Mesendoderm (in vitro differentiated cells): ENCODE results near the gene WDHD1.
"Not testable (repeated sequence)": the region's sequence is repeated elsewhere in the genome, so short reads cannot be mapped to it uniquely, and the experiment has no call there.

Source experiments
- DNase-seq: peaks from one replicate; pipeline ENCODE4 v3.0.0; 2013
- H2AK5ac ChIP-seq: 2 replicates; pipeline ENCODE4 v1.6.1; 2013; ENCODE audit warnings: low read length, inconsistent platforms
- H2BK120ac ChIP-seq: 2 replicates; pipeline ENCODE4 v1.6.1; 2013; ENCODE audit warnings: low read depth, mild to moderate bottlenecking, low read length, moderate library complexity, mixed read lengths
- H2BK15ac ChIP-seq: replicated peaks from 2 replicates; pipeline ENCODE4 v1.6.1; 2013; ENCODE audit warnings: low read depth, mild to moderate bottlenecking, moderate library complexity
- H2BK5ac ChIP-seq: 2 replicates; pipeline ENCODE4 v1.6.1; 2013; ENCODE audit warnings: low read length, inconsistent platforms
- H3K18ac ChIP-seq: 2 replicates; pipeline ENCODE4 v1.6.1; 2013; ENCODE audit warnings: mild to moderate bottlenecking, low read length, mixed read lengths
- H3K23ac ChIP-seq: one replicate; pipeline ENCODE4 v1.6.1; 2013; ENCODE audit warnings: low read length
- H3K27ac ChIP-seq: 2 replicates; pipeline ENCODE4 v1.5.1; 2013; ENCODE audit warnings: low read depth, mild to moderate bottlenecking, inconsistent platforms, low read length, moderate library complexity
- H3K27me3 ChIP-seq: 2 replicates; pipeline ENCODE4 v1.6.1; 2013; ENCODE audit warnings: low read length, control low read depth, mild to moderate bottlenecking, inconsistent platforms; ENCODE audit not compliant: insufficient read depth, poor library complexity
- H3K36me3 ChIP-seq: 2 replicates; pipeline ENCODE4 v1.6.1; 2013; ENCODE audit warnings: low read length, inconsistent platforms; ENCODE audit not compliant: control insufficient read depth, insufficient read depth
- H3K4ac ChIP-seq: one replicate; pipeline ENCODE4 v1.6.1; 2013; ENCODE audit warnings: low read depth, mild to moderate bottlenecking, low read length, moderate library complexity
- H3K4me1 ChIP-seq: 2 replicates; pipeline ENCODE4 v1.6.1; 2013; ENCODE audit warnings: low read depth, low read length, inconsistent platforms; ENCODE audit not compliant: control insufficient read depth
- H3K4me2 ChIP-seq: 2 replicates; pipeline ENCODE4 v1.6.1; 2013; ENCODE audit warnings: low read length
- H3K4me3 ChIP-seq: 2 replicates; pipeline ENCODE4 v1.5.1; 2013; ENCODE audit warnings: mild to moderate bottlenecking, low read length
- H3K56ac ChIP-seq: one replicate; pipeline ENCODE4 v1.6.1; 2013; ENCODE audit warnings: low read length
- H3K79me1 ChIP-seq: 2 replicates; pipeline ENCODE4 v1.6.1; 2013; ENCODE audit warnings: low read length, inconsistent platforms
- H3K79me2 ChIP-seq: 2 replicates; pipeline ENCODE4 v1.6.1; 2013; ENCODE audit warnings: mild to moderate bottlenecking, low read length; ENCODE audit not compliant: control insufficient read depth, insufficient read depth
- H3K9ac ChIP-seq: 2 replicates; pipeline ENCODE4 v1.6.1; 2013; ENCODE audit warnings: low read length, inconsistent platforms
- H4K5ac ChIP-seq: one replicate; pipeline ENCODE4 v1.6.1; 2013; ENCODE audit warnings: low read length
- H4K8ac ChIP-seq: one replicate; pipeline ENCODE4 v1.6.1; 2013; ENCODE audit warnings: low read depth, mild to moderate bottlenecking, control low read depth, low read length, moderate library complexity
- WGBS: extraction: QIAGEN DNeasy Blood & Tissue Kit; methylation state at CpG from one replicate; pipeline ENCODE4 v1.1.7; 2013; ENCODE audit warnings: low lambda C conversion rate, missing lambda C conversion rate; ENCODE audit not compliant: insufficient coverage; ENCODE audit errors: extremely low coverage; 5-methylcytosine and 5-hydroxymethylcytosine counted together

WDHD1 gene

GRCh38 chr14:55070981-55071411 lies 44.1 kb upstream of the WDHD1 start:
- H3K4me2 ChIP-seq = no peak overlapping the region
- no peak for DNase-seq
- no peak overlapping the region for H3K4ac ChIP-seq
- H2AK5ac ChIP-seq = no peak overlapping the region
- H4K8ac ChIP-seq = no peak overlapping the region
- no peaks in the 10 kb centered on the region for H3K4me1 ChIP-seq
- H3K9ac ChIP-seq = no peak overlapping the region
- no peak overlapping the region for H3K56ac ChIP-seq
- no CpG with 5 or more reads among the region's 4 CpGs for WGBS
- no peaks in the 10 kb centered on the region for H3K79me2 ChIP-seq
- no peak overlapping the region for H3K23ac ChIP-seq
- H3K36me3 ChIP-seq = no peaks in the 10 kb centered on the region
- no peak overlapping the region for H3K18ac ChIP-seq
- no peak overlapping the region for H2BK15ac ChIP-seq
- no peaks in the 10 kb centered on the region for H3K79me1 ChIP-seq
- H3K27ac ChIP-seq = no peak overlapping the region
- no peaks in the 10 kb centered on the region for H3K27me3 ChIP-seq
- no peak overlapping the region for H4K5ac ChIP-seq
- H2BK120ac ChIP-seq = no peak overlapping the region
- no peak overlapping the region for H2BK5ac ChIP-seq
- H3K4me3 ChIP-seq = no peak overlapping the region

- DNase-seq = no peak
- Histone ChIP-seq H3K9ac (no peak overlapping the region), H3K56ac (no peak overlapping the region), H2AK5ac (no peak overlapping the region), H3K4me3 (no peak overlapping the region), H3K4me1 (no peaks in the 10 kb centered on the region), H4K8ac (no peak overlapping the region), H3K23ac (no peak overlapping the region), H2BK120ac (no peak overlapping the region), H2BK5ac (no peak overlapping the region), H3K36me3 (peaks cover 3% of the 10 kb centered on the region), H2BK15ac (no peak overlapping the region), H3K79me2 (no peaks in the 10 kb centered on the region), H3K79me1 (peaks cover 5% of the 10 kb centered on the region), H3K4ac (no peak overlapping the region), H3K18ac (no peak overlapping the region), H4K5ac (no peak overlapping the region), H3K27me3 (no peaks in the 10 kb centered on the region), H3K4me2 (no peak overlapping the region), H3K27ac (no peak overlapping the region)
- WGBS = no CpG with 5 or more reads among the region's 1 CpG
Observed at GRCh38 chr14:55066223-55066622, 39.3 kb upstream of the WDHD1 start.

- no peaks in the 10 kb centered on the region for H3K27me3 ChIP-seq
- no CpG with 5 or more reads among the region's 2 CpGs for WGBS
Observed at GRCh38 chr14:55065411-55065810, 38.5 kb upstream of the WDHD1 start.

GRCh38 chr14:55064896-55065295 lies 38.0 kb upstream of the WDHD1 start:
- H3K4me3 ChIP-seq, H3K36me3 ChIP-seq, H3K27ac ChIP-seq, H2BK5ac ChIP-seq, H2BK15ac ChIP-seq, H4K8ac ChIP-seq, H3K4ac ChIP-seq, H3K27me3 ChIP-seq, H2AK5ac ChIP-seq, H2BK120ac ChIP-seq, H3K56ac ChIP-seq, H3K79me2 ChIP-seq, H4K5ac ChIP-seq, H3K9ac ChIP-seq, H3K18ac ChIP-seq, H3K4me2 ChIP-seq, H3K23ac ChIP-seq, H3K4me1 ChIP-seq, DNase-seq, H3K79me1 ChIP-seq: not testable (repeated sequence)
- no CpG with 5 or more reads among the region's 2 CpGs for WGBS

More at GRCh38 chr14:55065411-55065810, 38.5 kb upstream of the WDHD1 start:
- H3K4me1 ChIP-seq = no peaks in the 10 kb centered on the region
- no peak overlapping the region for H3K56ac ChIP-seq
- no peak overlapping the region for H4K8ac ChIP-seq
- no peak overlapping the region for H3K4me2 ChIP-seq
- H2BK15ac ChIP-seq = no peak overlapping the region
- no peak overlapping the region for H3K18ac ChIP-seq
- H4K5ac ChIP-seq = no peak overlapping the region
- no peak overlapping the region for H3K27ac ChIP-seq
- H2AK5ac ChIP-seq = no peak overlapping the region
- peaks cover 3% of the 10 kb centered on the region for H3K36me3 ChIP-seq
- peaks cover 8% of the 10 kb centered on the region for H3K79me1 ChIP-seq
- DNase-seq = no peak
- H3K4ac ChIP-seq = no peak overlapping the region
- no peak overlapping the region for H3K9ac ChIP-seq
- peaks cover 6% of the 10 kb centered on the region for H3K79me2 ChIP-seq
- H2BK120ac ChIP-seq = no peak overlapping the region
- no peak overlapping the region for H3K4me3 ChIP-seq
- no peak overlapping the region for H3K23ac ChIP-seq
- H2BK5ac ChIP-seq = no peak overlapping the region

- peaks cover 3% of the 10 kb centered on the region for H3K36me3 ChIP-seq
- no peak overlapping the region for H3K4me2 ChIP-seq
- no peaks in the 10 kb centered on the region for H3K4me1 ChIP-seq
- no peak overlapping the region for H4K8ac ChIP-seq
- H3K4me3 ChIP-seq = no peak overlapping the region
- no CpG with 5 or more reads among the region's 11 CpGs for WGBS
- H2AK5ac ChIP-seq = no peak overlapping the region
- no peak overlapping the region for H3K9ac ChIP-seq
- DNase-seq = no peak
- no peak overlapping the region for H2BK5ac ChIP-seq
- H4K5ac ChIP-seq = no peak overlapping the region
- no peaks in the 10 kb centered on the region for H3K27me3 ChIP-seq
- H3K27ac ChIP-seq = no peak overlapping the region
- no peak overlapping the region for H2BK120ac ChIP-seq
- no peak overlapping the region for H3K56ac ChIP-seq
- H3K79me2 ChIP-seq = peaks cover 18% of the 10 kb centered on the region
- H3K23ac ChIP-seq = no peak overlapping the region
- no peak overlapping the region for H2BK15ac ChIP-seq
- no peak overlapping the region for H3K4ac ChIP-seq
- peaks cover 13% of the 10 kb centered on the region for H3K79me1 ChIP-seq
- no peak overlapping the region for H3K18ac ChIP-seq
Observed at GRCh38 chr14:55062517-55063351, 35.8 kb upstream of the WDHD1 start.

- Histone ChIP-seq H3K4ac (no peak overlapping the region), H2BK120ac (no peak overlapping the region), H2BK5ac (no peak overlapping the region), H3K4me3 (no peak overlapping the region), H3K18ac (no peak overlapping the region), H3K36me3 (peaks cover 2% of the 10 kb centered on the region), H3K23ac (no peak overlapping the region), H3K56ac (no peak overlapping the region), H3K9ac (no peak overlapping the region), H2AK5ac (no peak overlapping the region), H4K8ac (no peak overlapping the region), H3K79me2 (peaks cover 43% of the 10 kb centered on the region), H3K27me3 (no peaks in the 10 kb centered on the region), H3K4me2 (no peak overlapping the region), H3K4me1 (no peaks in the 10 kb centered on the region), H3K27ac (no peak overlapping the region), H4K5ac (no peak overlapping the region), H3K79me1 (peaks cover 13% of the 10 kb centered on the region), H2BK15ac (no peak overlapping the region)
- DNase-seq = no peak
- no CpG with 5 or more reads among the region's 5 CpGs for WGBS
Observed at GRCh38 chr14:55059333-55059732, 32.4 kb upstream of the WDHD1 start.
